ENCODE measurements around the gene TRAF3IP1. TPM values are rescaled to one million over a fixed set of nuclear protein-coding genes. Genes with fewer than 3 reads are reported as not detected.

Gene TRAF3IP1
- total RNA-seq, 1 donor: 3.5 TPM

DNA sequence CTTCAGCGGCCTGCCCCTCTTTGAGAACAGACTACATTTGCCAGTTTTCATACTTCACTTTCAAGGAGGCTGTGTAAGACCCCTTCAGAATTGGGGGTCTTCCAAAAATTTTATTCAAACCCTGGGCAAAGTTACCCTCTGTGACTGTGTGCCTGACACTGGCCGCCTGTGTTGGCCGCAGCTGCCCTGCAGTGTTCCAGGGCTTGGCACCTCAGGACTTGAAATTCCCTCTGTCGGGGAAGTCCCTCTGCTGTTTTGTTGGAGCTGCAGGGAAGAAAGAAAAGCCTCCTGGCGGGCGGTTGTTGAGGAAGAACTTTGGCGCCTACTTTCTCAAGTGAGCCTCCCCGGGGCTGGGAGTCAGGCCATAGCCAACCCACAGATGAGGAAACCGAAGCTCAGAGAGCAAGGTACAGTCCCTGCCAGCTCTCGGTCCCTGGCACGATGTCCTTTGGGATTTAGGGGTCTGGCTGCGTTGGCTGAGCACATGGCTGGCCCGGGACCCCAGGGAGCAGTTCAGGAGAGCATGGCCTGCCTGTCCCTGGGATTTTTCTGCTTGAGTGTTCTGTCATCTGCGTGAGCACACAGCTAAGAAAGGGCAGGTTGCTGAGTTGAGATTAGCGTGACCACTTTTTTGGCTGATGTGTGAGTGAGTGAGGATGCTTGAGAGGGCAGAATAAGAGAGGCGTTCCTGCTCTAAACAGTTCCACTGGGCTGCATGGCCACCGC, 88.5 kb downstream of the TRAF3IP1 start:
- Histone ChIP-seq H3K4me1 (ENCODE audit: insufficient read depth, low read length) (peaks cover 7% of the 10 kb centered on the region), H3K27me3 (ENCODE audit: insufficient read depth, low read length) (no peaks in the 10 kb centered on the region), H3K9me3 (ENCODE audit: low read depth, low read length) (no peaks in the 10 kb centered on the region), H3K4me3 (ENCODE audit: low read length) (no peak overlapping the region)

GRCh38 chr2:238409341-238410199, 89.3 kb downstream of the TRAF3IP1 start:
- H3K27me3 ChIP-seq (ENCODE audit: insufficient read depth, low read length): no peaks in the 10 kb centered on the region
- H3K4me3 ChIP-seq (ENCODE audit: low read length): no peak overlapping the region
- H3K4me1 ChIP-seq (ENCODE audit: insufficient read depth, low read length): peaks cover 7% of the 10 kb centered on the region
- H3K9me3 ChIP-seq (ENCODE audit: low read depth, low read length): no peaks in the 10 kb centered on the region

- no peaks in the 10 kb centered on the region for H3K4me1 ChIP-seq (ENCODE audit: insufficient read depth, low read length)
- no peaks in the 10 kb centered on the region for H3K9me3 ChIP-seq (ENCODE audit: low read depth, low read length)
Measured at GRCh38 chr2:238412067-238412767, 91.9 kb downstream of the TRAF3IP1 start.

GRCh38 chr2:238413368-238413767, 93.0 kb downstream of the TRAF3IP1 start:
- no peaks in the 10 kb centered on the region for H3K9me3 ChIP-seq (ENCODE audit: low read depth, low read length)
- H3K27me3 ChIP-seq (ENCODE audit: insufficient read depth, low read length): no peaks in the 10 kb centered on the region
- H3K4me3 ChIP-seq (ENCODE audit: low read length): no peak overlapping the region
- H3K4me1 ChIP-seq (ENCODE audit: insufficient read depth, low read length): no peaks in the 10 kb centered on the region

More at GRCh38 chr2:238412067-238412767, 91.9 kb downstream of the TRAF3IP1 start:
- H3K27me3 ChIP-seq (ENCODE audit: insufficient read depth, low read length): no peaks in the 10 kb centered on the region
- no peak overlapping the region for H3K4me3 ChIP-seq (ENCODE audit: low read length)

GRCh38 chr2:238415036-238415764, 94.9 kb downstream of the TRAF3IP1 start:
- no peaks in the 10 kb centered on the region for H3K9me3 ChIP-seq (ENCODE audit: low read depth, low read length)
- H3K4me3 ChIP-seq (ENCODE audit: low read length): no peak overlapping the region
- H3K4me1 ChIP-seq (ENCODE audit: insufficient read depth, low read length): no peaks in the 10 kb centered on the region
- no peaks in the 10 kb centered on the region for H3K27me3 ChIP-seq (ENCODE audit: insufficient read depth, low read length)

GRCh38 chr2:238415893-238416292, 95.6 kb downstream of the TRAF3IP1 start:
- H3K9me3 ChIP-seq (ENCODE audit: low read depth, low read length): no peaks in the 10 kb centered on the region
- no peaks in the 10 kb centered on the region for H3K27me3 ChIP-seq (ENCODE audit: insufficient read depth, low read length)
- no peaks in the 10 kb centered on the region for H3K4me1 ChIP-seq (ENCODE audit: insufficient read depth, low read length)
- no peak overlapping the region for H3K4me3 ChIP-seq (ENCODE audit: low read length)

DNA sequence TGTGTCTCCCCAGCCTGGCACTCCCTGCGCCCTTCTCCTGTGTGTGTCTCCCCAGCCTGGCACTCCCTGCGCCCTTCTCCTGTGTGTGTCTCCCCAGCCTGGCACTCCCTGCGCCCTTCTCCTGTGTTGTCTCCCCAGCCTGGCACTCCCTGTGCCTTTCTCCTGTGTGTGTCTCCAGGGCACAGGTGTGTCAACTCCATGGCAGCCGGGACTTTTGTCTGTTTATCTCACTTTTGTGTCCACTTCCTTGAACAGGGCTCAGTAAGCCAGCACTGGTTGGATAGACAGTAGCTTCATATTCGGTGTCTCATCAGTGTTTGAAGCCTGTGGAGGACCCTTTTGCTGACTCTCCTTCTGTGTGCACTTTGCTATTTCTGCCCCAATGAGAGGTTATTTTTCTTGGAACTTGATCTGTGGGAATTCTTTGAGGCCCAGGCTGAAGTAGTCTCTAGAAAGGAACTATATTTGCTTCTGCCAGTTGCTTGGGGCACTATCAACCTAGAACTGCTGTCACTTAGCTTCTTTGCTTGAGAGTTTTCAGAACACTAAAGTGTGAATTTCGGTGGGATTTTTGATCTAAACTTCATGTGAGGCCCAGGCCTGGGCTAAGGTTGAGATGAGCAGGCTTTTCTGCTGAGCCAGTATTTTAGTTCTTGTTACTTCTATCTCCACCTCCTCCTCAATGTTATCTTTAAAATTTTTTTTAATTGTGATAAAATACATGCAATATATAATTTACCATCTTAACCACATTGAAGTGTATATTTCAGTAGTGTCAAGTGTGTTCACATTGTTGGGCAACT, 98.1 kb downstream of the TRAF3IP1 start:
- Histone ChIP-seq H3K27me3 (ENCODE audit: insufficient read depth, low read length) (no peaks in the 10 kb centered on the region), H3K9me3 (ENCODE audit: low read depth, low read length) (no peaks in the 10 kb centered on the region), H3K4me3 (ENCODE audit: low read length) (no peak overlapping the region), H3K4me1 (ENCODE audit: insufficient read depth, low read length) (no peaks in the 10 kb centered on the region)

DNA sequence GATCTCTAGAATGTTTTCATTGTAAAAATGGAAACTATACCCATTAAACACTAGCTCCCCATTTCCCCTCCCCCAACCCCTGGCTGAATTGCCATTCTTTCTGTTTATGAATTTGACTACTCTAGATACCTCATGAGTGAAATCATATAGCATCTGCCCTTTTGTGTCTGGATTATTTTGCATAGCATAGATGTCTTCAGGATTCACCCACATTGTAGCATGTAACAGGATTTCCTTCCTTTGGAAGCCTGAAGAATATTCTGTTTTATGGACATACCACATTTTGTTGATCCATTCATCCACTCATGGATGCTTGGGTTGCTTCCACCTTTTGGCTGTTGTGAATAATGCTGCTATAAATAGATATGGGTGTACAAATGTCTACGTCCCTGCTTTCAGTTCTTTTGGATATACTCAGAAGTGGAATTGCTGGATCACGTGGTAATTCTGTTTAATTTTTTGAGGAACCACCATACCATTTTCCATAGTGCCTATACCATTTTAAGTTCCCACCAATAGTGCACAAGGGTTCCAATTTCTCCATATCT, 98.8 kb downstream of the TRAF3IP1 start:
- no peaks in the 10 kb centered on the region for H3K9me3 ChIP-seq (ENCODE audit: low read depth, low read length)
- no peak overlapping the region for H3K4me3 ChIP-seq (ENCODE audit: low read length)
- no peaks in the 10 kb centered on the region for H3K4me1 ChIP-seq (ENCODE audit: insufficient read depth, low read length)
- no peaks in the 10 kb centered on the region for H3K27me3 ChIP-seq (ENCODE audit: insufficient read depth, low read length)

GRCh38 chr2:238420442-238420841, 100.1 kb downstream of the TRAF3IP1 start:
- Histone ChIP-seq H3K27me3 (ENCODE audit: insufficient read depth, low read length) (no peaks in the 10 kb centered on the region), H3K4me3 (ENCODE audit: low read length) (no peak overlapping the region), H3K4me1 (ENCODE audit: insufficient read depth, low read length) (no peaks in the 10 kb centered on the region), H3K9me3 (ENCODE audit: low read depth, low read length) (no peaks in the 10 kb centered on the region)

GRCh38 chr2:238420878-238421694, 100.8 kb downstream of the TRAF3IP1 start:
- Histone ChIP-seq H3K27me3 (ENCODE audit: insufficient read depth, low read length) (no peaks in the 10 kb centered on the region), H3K4me3 (ENCODE audit: low read length) (no peak overlapping the region), H3K4me1 (ENCODE audit: insufficient read depth, low read length) (peaks cover 5% of the 10 kb centered on the region), H3K9me3 (ENCODE audit: low read depth, low read length) (no peaks in the 10 kb centered on the region)

DNA sequence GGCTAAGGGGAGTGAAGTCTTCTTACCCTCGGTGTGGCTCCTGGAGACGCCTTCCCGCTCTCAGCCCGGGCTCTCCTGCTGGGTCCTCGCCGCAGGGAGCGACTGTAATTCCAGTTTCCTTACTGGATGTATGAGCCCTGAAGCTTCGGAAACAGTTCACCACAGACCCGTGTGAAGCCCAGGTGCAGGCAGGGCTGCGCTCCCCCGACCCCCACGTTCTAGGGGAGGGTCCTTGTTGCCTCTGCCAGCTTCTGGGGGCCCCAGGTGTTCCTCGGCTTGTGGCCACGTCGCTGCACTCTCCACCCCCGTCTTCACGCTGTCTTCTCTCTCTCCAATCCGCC, 101.3 kb downstream of the TRAF3IP1 start:
- Histone ChIP-seq H3K4me3 (ENCODE audit: low read length) (no peak overlapping the region), H3K9me3 (ENCODE audit: low read depth, low read length) (no peaks in the 10 kb centered on the region), H3K4me1 (ENCODE audit: insufficient read depth, low read length) (peaks cover 8% of the 10 kb centered on the region), H3K27me3 (ENCODE audit: insufficient read depth, low read length) (no peaks in the 10 kb centered on the region)

DNA sequence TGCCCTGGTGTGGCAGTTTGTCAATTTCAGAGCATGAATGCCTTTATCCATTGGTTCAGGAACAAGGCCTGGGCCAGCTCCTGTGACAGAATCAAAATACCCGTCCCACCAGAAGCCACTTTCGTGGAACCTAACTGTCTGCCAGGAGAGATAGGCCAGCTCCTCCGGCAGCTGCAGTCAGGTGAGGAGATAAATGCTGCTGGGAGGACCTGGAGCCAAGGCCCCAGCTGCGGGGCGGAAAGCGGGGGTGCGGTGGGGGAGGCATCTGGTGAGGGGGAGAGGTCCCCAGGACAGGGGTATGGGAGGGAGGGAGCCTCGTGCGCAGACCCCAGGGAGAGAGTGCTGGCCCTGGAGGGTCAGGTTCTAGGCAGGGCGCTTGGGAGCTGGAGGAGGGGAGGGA, 102.0 kb downstream of the TRAF3IP1 start:
- Histone ChIP-seq H3K27me3 (ENCODE audit: insufficient read depth, low read length) (no peaks in the 10 kb centered on the region), H3K9me3 (ENCODE audit: low read depth, low read length) (no peaks in the 10 kb centered on the region), H3K4me3 (ENCODE audit: low read length) (no peak overlapping the region), H3K4me1 (ENCODE audit: insufficient read depth, low read length) (peaks cover 10% of the 10 kb centered on the region)

DNA sequence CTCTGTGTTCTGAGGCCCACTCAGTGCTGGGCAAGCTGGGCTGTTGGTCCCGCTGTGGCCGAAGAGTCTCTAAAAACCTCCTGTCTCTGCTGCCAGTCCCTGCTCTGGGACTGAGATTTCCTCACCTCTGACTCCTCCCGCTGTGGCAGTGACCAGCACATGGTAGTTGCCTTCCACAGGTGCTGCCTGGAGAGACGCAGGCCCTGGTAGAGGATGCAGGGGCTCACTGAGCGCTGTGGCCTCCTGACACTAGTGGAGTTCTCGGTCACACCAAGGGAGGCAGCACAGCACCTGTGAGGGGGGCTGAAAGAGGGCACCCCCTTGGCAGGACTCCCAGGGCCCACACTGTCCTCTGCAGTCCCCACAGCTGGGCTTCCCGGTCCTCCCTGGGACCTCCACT, 102.6 kb downstream of the TRAF3IP1 start:
- Histone ChIP-seq H3K27me3 (ENCODE audit: insufficient read depth, low read length) (no peaks in the 10 kb centered on the region), H3K4me3 (ENCODE audit: low read length) (no peak overlapping the region), H3K9me3 (ENCODE audit: low read depth, low read length) (no peaks in the 10 kb centered on the region), H3K4me1 (ENCODE audit: insufficient read depth, low read length) (peaks cover 17% of the 10 kb centered on the region)

Data from mononuclear cell (primary cell).